Left ventricle myocardium superior (tissue), 1 donor: ENCODE measurements around the gene PSORS1C2. TPM values are rescaled to one million over a fixed set of nuclear protein-coding genes. Genes with fewer than 3 reads are reported as not detected.

Experiments
- ATAC-seq: fragments of 200-7000 bp; cut with Tn5 transposase; one replicate; pipeline ENCODE4 v1.9.1; 2020; ENCODE audit warnings: mild to moderate bottlenecking, moderate library complexity
- DNase-seq: peaks from one replicate; pipeline ENCODE4 v3.0.0-alpha.2; 2020
- intact Hi-C: fragments of 100-400 bp; cut with micrococcal nuclease; formaldehyde crosslinking; loops from one replicate; pipeline ENCODE4 v1.11.0; 2022
- total RNA-seq: library from RNA; stranded (reverse); fragmentation: NEBNext Ultra II Directional; extraction: Animal tissue kit (Norgen Biotek cat#: 25700); gene quantifications from one replicate; pipeline ENCODE4 v1.2.1, GENCODE V29; 2021
- donor health status: DM: no; HTN: yes; CAD: no; lungs with severe emphysema.

Gene PSORS1C2
- total RNA-seq, 1 donor from 2014 or later = not detected

- intact Hi-C loops = no loop called here
- ATAC-seq = no peak
- no peak for DNase-seq
These were observed 46.6 kb downstream of the PSORS1C2 start for GRCh38 chr6:31092238-31092637.

GRCh38 chr6:31091680-31092079 is 47.2 kb downstream of the PSORS1C2 start:
- ATAC-seq = no peak
- DNase-seq = no peak
- intact Hi-C loops = no loop called here

GRCh38 chr6:31090973-31091364 is 47.9 kb downstream of the PSORS1C2 start:
- no peak for DNase-seq
- intact Hi-C loops = no loop called here
- ATAC-seq = no peak

DNA sequence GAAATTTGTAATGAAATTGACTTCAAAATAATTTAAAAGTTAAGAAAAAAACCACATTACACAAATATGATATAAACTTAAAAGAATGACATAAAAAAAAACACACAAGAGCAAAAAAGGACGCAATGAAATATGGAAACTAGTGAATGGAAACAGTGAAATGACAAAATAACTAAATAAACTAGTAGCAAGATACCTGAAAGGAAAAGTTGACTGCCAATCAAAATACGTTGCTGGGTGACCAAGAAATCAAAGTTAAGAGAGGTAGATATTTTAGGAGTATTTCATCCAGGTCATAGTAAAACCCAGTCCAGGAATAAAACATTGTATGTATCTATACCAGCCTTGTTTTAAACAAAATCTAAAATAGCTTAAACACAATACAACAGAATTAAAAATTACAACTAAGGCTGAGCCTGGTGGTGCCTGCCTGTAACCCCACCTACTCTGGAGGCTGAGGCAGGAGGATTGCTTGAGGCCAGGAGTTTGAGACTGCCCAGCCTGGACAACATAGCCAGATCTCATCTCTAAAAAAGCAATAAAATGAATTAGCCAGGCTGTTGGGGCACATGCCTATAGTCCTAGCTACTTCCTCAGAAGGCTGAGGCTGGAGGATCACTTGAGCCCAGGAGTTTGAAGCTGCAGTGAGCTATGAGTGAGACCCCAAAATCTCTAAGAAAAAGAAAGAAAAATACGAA is 48.4 kb downstream of the PSORS1C2 start:
- intact Hi-C loops = no loop called here

More for the DNA sequence above, 48.4 kb downstream of the PSORS1C2 start:
- ATAC-seq (no peak), DNase-seq (no peak)

Other genes starting within 250 kb of the PSORS1C2 start
- gene GTF2H4, start 230.9 kb downstream of the PSORS1C2 start, total RNA-seq = 21.4 TPM
- gene VARS2, start 224.8 kb downstream of the PSORS1C2 start, total RNA-seq = 18.2 TPM
- not detected for gene SFTA2, start 206.9 kb downstream of the PSORS1C2 start, total RNA-seq
- gene MUCL3, start 198.1 kb downstream of the PSORS1C2 start, total RNA-seq = not detected
- gene MUC21, start 155.3 kb downstream of the PSORS1C2 start, total RNA-seq = not detected
- 0.22 TPM for gene MUC22, start 128.6 kb downstream of the PSORS1C2 start, total RNA-seq
- gene C6orf15, start 26.5 kb downstream of the PSORS1C2 start, total RNA-seq = not detected
- 1.5 TPM for gene PSORS1C1, start 24.3 kb downstream of the PSORS1C2 start, total RNA-seq
- not detected for gene CDSN, start 18.6 kb downstream of the PSORS1C2 start, total RNA-seq
- gene CCHCR1, start 18.7 kb upstream of the PSORS1C2 start, total RNA-seq = 11.2 TPM
- gene TCF19, start 19.5 kb upstream of the PSORS1C2 start, total RNA-seq = 5.6 TPM
- gene POU5F1, start 31.6 kb upstream of the PSORS1C2 start, total RNA-seq = 0.67 TPM
- gene HLA-C, start 133.0 kb upstream of the PSORS1C2 start, total RNA-seq = 167 TPM
- 431 TPM for gene HLA-B, start 218.1 kb upstream of the PSORS1C2 start, total RNA-seq